MV-4-11 (cell line): Measurements from ENCODE around the gene AJM1.
"Not testable (repeated sequence)": the region's sequence is repeated elsewhere in the genome, so short reads cannot be mapped to it uniquely, and the experiment has no call there.

Experiments used
- DNase-seq: peaks from one replicate; lab custom pipeline; 2025; lab: John Stamatoyannopoulos, UW

AJM1 gene

GRCh38 chr9:136842380-136842948, at the start of gene AJM1:
Gene AJM1 (plus strand): TSS chr9:136842478. CDS start chr9:136844415, 1,937 bp downstream.
- peak; percentile 74 for DNase-seq

- no peak for DNase-seq
Observed at GRCh38 chr9:136793086-136793946, 49.0 kb upstream of the AJM1 start.

DNA sequence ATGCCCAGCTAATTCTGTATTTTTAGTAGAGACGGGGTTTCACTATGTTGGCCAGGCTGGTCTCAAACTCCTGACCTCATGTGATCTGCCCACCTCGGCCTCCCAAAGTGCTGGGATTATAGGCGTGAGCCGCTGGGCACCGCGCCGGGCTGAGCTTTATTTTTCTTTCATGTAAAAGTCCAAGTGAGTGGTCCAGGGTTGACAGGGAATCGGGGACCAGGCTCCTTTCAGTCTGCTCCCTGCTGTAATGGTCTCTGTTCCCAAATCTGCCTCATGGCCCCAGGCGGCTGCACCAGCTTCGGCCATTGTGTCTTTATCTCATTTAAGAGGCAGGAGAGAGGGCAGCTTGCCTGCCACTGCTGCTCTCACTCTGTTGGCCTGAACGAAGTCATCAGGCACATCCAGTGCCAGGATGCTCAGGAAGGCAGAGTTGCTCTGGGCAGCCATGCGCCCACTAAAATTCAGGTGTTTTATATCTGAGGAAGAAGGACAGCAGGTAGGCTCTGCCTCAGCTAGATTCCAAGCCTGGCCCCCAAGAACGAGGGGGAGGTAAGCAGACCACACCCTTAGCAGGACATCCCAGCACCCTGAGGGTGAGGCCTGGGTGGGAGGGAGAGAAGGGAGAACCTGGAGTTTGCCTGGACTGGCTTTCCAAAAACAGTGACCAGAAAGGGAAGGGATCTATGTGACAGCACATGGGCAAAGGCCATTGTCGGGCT, 47.8 kb upstream of the AJM1 start:
- DNase-seq: no peak

DNA sequence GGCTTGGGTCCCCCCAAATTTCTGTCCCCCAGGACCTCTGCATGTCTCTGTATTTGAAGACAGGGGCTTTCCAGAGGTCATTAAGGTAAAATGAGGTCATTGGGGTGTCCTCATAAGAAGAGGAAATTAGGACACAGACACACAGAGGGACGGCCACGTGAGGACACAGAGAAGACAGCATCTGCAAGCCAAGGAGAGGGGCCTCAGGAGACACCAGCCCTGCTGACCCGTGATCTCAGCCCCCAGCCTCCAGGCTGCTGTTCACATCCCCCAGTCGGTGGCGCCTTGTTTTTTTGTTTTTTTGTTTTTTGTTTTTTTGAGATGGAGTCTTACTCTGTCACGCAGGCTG, 47.3 kb upstream of the AJM1 start:
- DNase-seq: no peak

DNA sequence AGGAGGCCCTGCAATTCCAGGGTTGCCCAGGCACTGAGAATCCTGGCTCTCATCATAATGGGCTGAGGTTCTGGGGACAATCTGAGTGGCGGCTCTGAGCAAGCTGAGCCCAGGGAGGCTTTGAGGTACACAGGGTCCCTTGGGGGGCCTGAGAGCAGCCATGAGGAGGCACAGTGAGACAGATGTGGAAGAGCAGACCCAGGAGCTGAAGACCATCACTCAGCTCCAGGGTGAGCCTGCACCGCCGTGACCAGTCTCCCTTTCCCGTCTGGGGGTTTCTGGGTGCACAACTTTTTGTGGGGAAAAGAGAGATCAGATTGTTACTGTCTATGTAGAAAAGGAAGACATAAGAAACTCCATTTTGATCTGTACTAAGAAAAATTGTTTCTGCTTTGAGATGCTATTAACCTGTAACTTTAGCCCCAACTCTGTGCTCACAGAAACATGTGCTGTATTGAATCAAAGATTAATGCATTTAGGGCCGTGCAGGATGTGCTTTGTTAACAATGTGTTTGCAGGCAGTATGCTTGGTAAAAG, 46.0 kb upstream of the AJM1 start, which contains the start of gene CCDC183:
Gene CCDC183, plus strand, starts transcription at position 101 of the 537 bp plus-strand sequence. Its CDS starts 60 bp downstream, at position 161.
- no peak for DNase-seq

GRCh38 chr9:136796775-136797347, 45.4 kb upstream of the AJM1 start:
- DNase-seq: not testable (repeated sequence)

GRCh38 chr9:136798708-136799078, 43.6 kb upstream of the AJM1 start:
- no peak for DNase-seq

DNA sequence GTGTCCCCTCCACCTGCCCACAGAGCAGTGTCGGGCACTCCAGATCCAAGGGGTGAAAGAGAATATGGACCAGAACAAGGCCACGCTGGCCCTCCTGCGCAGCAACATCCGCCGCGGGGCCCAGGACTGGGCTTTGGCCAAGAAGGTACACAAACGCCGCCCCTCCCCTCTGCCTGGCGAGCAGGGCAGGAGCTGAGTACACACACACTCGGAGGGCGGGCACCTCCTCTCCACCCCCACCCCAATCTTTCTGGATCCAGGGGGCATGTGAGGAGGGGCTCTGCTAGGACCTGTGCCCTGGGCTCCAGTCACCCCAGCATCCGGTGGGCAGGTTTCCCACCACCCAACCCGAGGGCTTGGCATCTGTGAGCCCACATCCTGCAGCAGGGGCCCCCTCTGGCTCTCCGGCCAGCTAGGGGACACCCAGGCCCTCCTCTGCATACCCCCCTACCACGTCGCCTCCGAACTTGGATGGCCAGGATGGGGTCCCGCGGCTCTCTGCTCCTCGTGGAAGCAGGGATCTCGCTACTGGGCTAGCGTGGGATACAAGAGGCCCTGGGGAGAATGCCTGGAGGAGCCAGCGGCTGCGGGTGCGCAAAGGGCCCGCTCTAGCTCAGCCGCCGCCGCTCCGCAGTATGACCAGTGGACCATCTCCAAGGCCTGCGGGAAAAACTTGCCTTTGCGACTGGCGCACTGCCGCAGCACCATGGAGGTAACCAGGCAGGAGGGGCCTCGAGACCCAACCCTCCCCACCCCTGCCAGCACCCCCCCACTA, 43.0 kb upstream of the AJM1 start:
- DNase-seq: no peak

GRCh38 chr9:136799854-136800657, 42.2 kb upstream of the AJM1 start:
- peak; percentile 61 for DNase-seq

DNA sequence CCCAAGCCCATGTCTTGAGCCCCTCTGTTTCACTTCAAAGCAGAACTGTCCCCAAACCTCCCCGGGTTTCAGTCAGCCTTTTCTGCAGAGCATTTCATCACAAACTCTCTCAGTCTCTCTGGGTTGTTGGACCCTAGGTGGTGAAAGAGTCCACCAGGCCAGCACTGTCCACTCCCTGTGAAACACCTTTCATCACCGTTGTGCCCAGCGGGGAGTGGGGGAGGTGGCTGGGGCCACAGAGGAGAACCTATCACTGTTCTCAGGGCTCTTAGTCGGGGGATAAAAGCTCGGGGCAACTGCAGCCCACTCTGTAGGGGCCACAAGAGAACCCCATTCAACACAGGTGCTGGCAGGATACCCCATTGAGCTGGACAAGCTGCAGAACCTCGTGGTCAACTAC, 40.0 kb upstream of the AJM1 start:
- no peak for DNase-seq

- not testable (repeated sequence) for DNase-seq
Observed at GRCh38 chr9:136803009-136803550, 39.2 kb upstream of the AJM1 start.

- no peak for DNase-seq
Observed at GRCh38 chr9:136803551-136804508, 38.4 kb upstream of the AJM1 start.

DNA sequence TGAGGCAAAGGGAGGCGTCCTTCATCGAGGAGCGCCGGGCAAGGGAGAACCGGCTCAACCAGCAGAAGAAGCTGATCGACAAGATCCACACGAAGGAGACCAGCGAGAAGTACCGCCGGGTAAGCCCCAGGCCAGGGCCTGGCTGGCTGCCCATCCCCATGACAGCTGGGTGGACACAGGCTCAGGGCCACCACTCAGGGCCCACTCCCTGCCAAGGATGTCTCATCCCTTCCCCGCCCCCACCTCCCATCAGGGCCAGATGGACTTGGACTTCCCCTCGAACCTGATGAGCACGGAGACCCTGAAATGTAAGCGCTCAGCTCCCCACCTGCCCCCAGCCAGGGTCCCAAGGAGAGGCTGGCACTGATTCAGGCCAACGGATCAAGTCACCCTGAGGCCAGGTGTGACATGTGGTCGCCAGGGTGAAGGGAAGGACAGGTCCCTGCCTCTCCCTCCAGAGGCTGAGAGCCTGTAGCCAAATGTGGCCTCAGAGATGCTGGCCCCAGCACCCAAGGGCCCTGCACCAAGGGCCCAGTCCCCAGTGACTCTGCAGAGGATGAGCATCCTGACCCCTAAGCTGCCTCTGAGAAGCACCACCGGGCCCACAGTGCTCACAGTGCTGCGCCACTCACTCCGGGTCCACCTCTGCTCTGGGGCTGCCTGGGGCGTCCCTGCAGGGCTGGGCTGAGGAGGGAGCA, 37.6 kb upstream of the AJM1 start:
- no peak for DNase-seq

GRCh38 chr9:136805207-136805740, 37.0 kb upstream of the AJM1 start:
- DNase-seq: no peak

- DNase-seq: no peak
Observed at GRCh38 chr9:136806067-136806466, 36.2 kb upstream of the AJM1 start.

GRCh38 chr9:136806631-136807201, 35.6 kb upstream of the AJM1 start:
- no peak for DNase-seq

- DNase-seq: peak; percentile 68
Observed at GRCh38 chr9:136807281-136808074, 34.8 kb upstream of the AJM1 start, which contains the start of gene RABL6. Gene RABL6 (plus strand): TSS chr9:136807948. CDS start chr9:136808197, 249 bp downstream.
